K562 (cell line): ENCODE data around the gene CCNT2. TPM values are rescaled to one million over a fixed set of nuclear protein-coding genes. Genes with fewer than 3 reads are reported as not detected.
A peak's percentile ranks its signal among the peaks of the same experiment; 100 is the strongest.

Experiments
- REST ChIP-seq, 2 experiments: fragments of 450-650 bp; formaldehyde crosslinking in 1 of 2; IDR thresholded peaks; 2 replicates each; pipeline versions ENCODE4 v1.4.0 to v1.6.1; 2014 to 2020; ENCODE audit warnings: mild to moderate bottlenecking in 2 of 2, borderline replicate concordance in 1 of 2, low read depth in 1 of 2
- SMC3 ChIP-seq: conservative IDR thresholded peaks from 2 replicates; pipeline ENCODE4 v1.6.1; 2011; ENCODE audit warnings: low read depth, low read length, improper control_type of control experiment; ENCODE audit not compliant: insufficient read depth
- polyA plus RNA-seq, 8 experiments: library from polyadenylated mRNA; depleted of rRNA in 4 of 8; stranded (reverse) in 5 of 8; unstranded in 3 of 8; fragments of >200 nt; fragmentation: Nextera tagmentation in 2 of 8; fragmentation: Illumina TruSeq in 1 of 8; extraction: Ambion mirVana in 2 of 8; extraction: Trizol in 1 of 8; gene quantifications; 2 replicates each; pipeline versions ENCODE4 v1.2.1 to v1.2.3, GENCODE V29; 2011 to 2014; ENCODE audit warnings: inconsistent platforms in 1 of 8, missing spikeins in 1 of 8
- total RNA-seq, 7 experiments: library from RNA; depleted of rRNA in 6 of 7; stranded (reverse); fragments of >200 nt in 6 of 7; fragmentation: Illumina TruSeq in 2 of 7; extraction: Trizol in 2 of 7; gene quantifications; 2 replicates each; pipeline versions ENCODE4 v1.2.1 to v1.2.3, GENCODE V29; 2011 to 2021; ENCODE audit warnings: low replicate concordance in 1 of 7

Gene CCNT2
- total and polyA plus RNA-seq, 9 of the 15 experiments (the other 6 are each of a cell fraction or from before 2014, with no cell fraction given): 12.6 to 30.0 (median 22.7) TPM

GRCh38 chr2:134988994-134989605 is 70.5 kb downstream of the CCNT2 start (continued):
- TF ChIP-seq REST (IDR thresholded peaks at IDR 0.05; ENCODE audit: borderline replicate concordance) (peak; percentile 46; the same call in 1 of the 2 replicates), REST (CRISPR knock-in tag; IDR thresholded peaks at IDR 0.05; ENCODE audit: low read depth) (no peak), SMC3 (0 out of 2 replicates have a peak, but pooled peaks have one; percentile 9)
